Measurements from ENCODE around the gene PDZD2. TPM values are rescaled to one million over a fixed set of nuclear protein-coding genes. Genes with fewer than 3 reads are reported as not detected.
"Not testable (repeated sequence)": the region's sequence is repeated elsewhere in the genome, so short reads cannot be mapped to it uniquely, and the experiment has no call there.

The PDZD2 gene
- total and polyA plus RNA-seq, 12 donors = 2.2 to 10.3 (median 5.0) TPM

- Histone ChIP-seq H3K36me3 (replicated peaks in 1 of 2) (no peaks in the 10 kb centered on the region), H3K9me3 (replicated peaks in 1 of 3) (no peaks in the 10 kb centered on the region), H3K4me3 (no peak overlapping the region), H3K27ac (no peak overlapping the region), H3K4me1 (replicated peaks in 1 of 2) (peaks cover 0 to 11% of the 10 kb centered on the region in 2 donors), H3K27me3 (no peaks in the 10 kb centered on the region)
- DNase-seq = no peak
- WGBS, 4 donors = 74 to 84% (median 82%) methylated on average over 10 of the region's 10 CpGs
- TF ChIP-seq CTCF (IDR thresholded peaks at IDR 0.05) = no peak
- intact Hi-C loops (cut with DNase I) = no loop called here
Observed at GRCh38 chr5:32014096-32014745, 375.3 kb downstream of the PDZD2 start.

- H3K27ac ChIP-seq; intact Hi-C loops (cut with DNase I); H3K27me3 ChIP-seq; H3K4me3 ChIP-seq; DNase-seq; H3K36me3 ChIP-seq (replicated peaks in 1 of 2); H3K9me3 ChIP-seq (replicated peaks in 1 of 3): not testable (repeated sequence)
- peaks cover 0 to 14% of the 10 kb centered on the region in 2 donors for H3K4me1 ChIP-seq (replicated peaks in 1 of 2)
- 88 to 97% (median 91%) methylated on average over 9 of the region's 9 CpGs for WGBS, 4 donors
Observed at GRCh38 chr5:32015262-32015661, 376.3 kb downstream of the PDZD2 start.

- no peak for TF ChIP-seq CTCF (IDR thresholded peaks at IDR 0.05)
- no peak for TF ChIP-seq POLR2A (IDR thresholded peaks at IDR 0.05)
- intact Hi-C loops (cut with DNase I) = no loop called here
- no peaks in the 10 kb centered on the region for H3K27me3 ChIP-seq
- no peak for DNase-seq
- H3K36me3 ChIP-seq (replicated peaks in 1 of 2) = no peaks in the 10 kb centered on the region
- peak overlapping the region in 2 of 5 donors; percentile 17 to 65 for H3K27ac ChIP-seq
- peaks cover 0 to 15% of the 10 kb centered on the region in 2 donors for H3K4me1 ChIP-seq (replicated peaks in 1 of 2)
- H3K9me3 ChIP-seq (replicated peaks in 1 of 3) = no peaks in the 10 kb centered on the region
- WGBS, 4 donors = 70 to 85% (median 76%) methylated on average over 8 of the region's 8 CpGs
- no peak overlapping the region for H3K4me3 ChIP-seq
Observed at GRCh38 chr5:32017692-32018367, 378.9 kb downstream of the PDZD2 start.

GRCh38 chr5:32018476-32019436, 379.8 kb downstream of the PDZD2 start:
- no peaks in the 10 kb centered on the region for H3K27me3 ChIP-seq
- H3K9me3 ChIP-seq (replicated peaks in 1 of 3) = no peaks in the 10 kb centered on the region
- H3K4me3 ChIP-seq = no peak overlapping the region
- 70 to 81% (median 75%) methylated on average over 14 of the region's 14 CpGs for WGBS, 4 donors
- no peaks in the 10 kb centered on the region for H3K36me3 ChIP-seq (replicated peaks in 1 of 2)
- DNase-seq = no peak
- intact Hi-C loops (cut with DNase I) = no loop called here
- H3K27ac ChIP-seq = peak overlapping the region in 1 of 5 donors; percentile 65
- H3K4me1 ChIP-seq (replicated peaks in 1 of 2) = peaks cover 0 to 15% of the 10 kb centered on the region in 2 donors
- TF ChIP-seq POLR2A (IDR thresholded peaks at IDR 0.05) (no peak), CTCF (IDR thresholded peaks at IDR 0.05) (no peak)
